H9 (cell line): Measurements from ENCODE around the gene MRPL28. TPM values are rescaled to one million over a fixed set of nuclear protein-coding genes. Genes with fewer than 3 reads are reported as not detected.

Experiments
- DNase-seq: peaks from one replicate; pipeline ENCODE4 v3.0.0-alpha.2; 2017
- H2AFZ ChIP-seq: one replicate; pipeline ENCODE4 v1.6.1; 2013; ENCODE audit warnings: mild to moderate bottlenecking, low read length, control low read depth, moderate library complexity
- H2AK5ac ChIP-seq: 2 replicates; pipeline ENCODE4 v1.6.1; 2013; ENCODE audit warnings: low read length, control low read depth, mixed read lengths; ENCODE audit not compliant: insufficient read length
- H2BK120ac ChIP-seq: one replicate; pipeline ENCODE4 v1.6.1; 2013; ENCODE audit warnings: low read depth, mild to moderate bottlenecking, low read length, control low read depth, inconsistent platforms; ENCODE audit not compliant: poor library complexity, severe bottlenecking
- H2BK12ac ChIP-seq: 2 replicates; pipeline ENCODE4 v1.6.1; 2013; ENCODE audit warnings: low read length, control low read depth, mixed read lengths, low read depth; ENCODE audit not compliant: insufficient read length
- H2BK15ac ChIP-seq: 2 replicates; pipeline ENCODE4 v1.6.1; 2013; ENCODE audit warnings: low read depth, low read length, control low read depth
- H2BK20ac ChIP-seq: one replicate; pipeline ENCODE4 v1.6.1; 2013; ENCODE audit warnings: low read depth, mild to moderate bottlenecking, low read length, control low read depth, inconsistent platforms; ENCODE audit not compliant: poor library complexity, severe bottlenecking
- H2BK5ac ChIP-seq: 2 replicates; pipeline ENCODE4 v1.6.1; 2013; ENCODE audit warnings: low read length, control low read depth, mixed read lengths; ENCODE audit not compliant: insufficient read length
- H3K14ac ChIP-seq: 2 replicates; pipeline ENCODE4 v1.6.1; 2013; ENCODE audit warnings: low read length, control low read depth; ENCODE audit not compliant: insufficient read depth
- H3K18ac ChIP-seq: 2 replicates; pipeline ENCODE4 v1.6.1; 2013; ENCODE audit warnings: low read depth, mild to moderate bottlenecking, mixed read lengths, low read length, control low read depth; ENCODE audit not compliant: insufficient read length
- H3K23ac ChIP-seq: 2 replicates; pipeline ENCODE4 v1.6.1; 2013; ENCODE audit warnings: low read length, control low read depth, mixed read lengths, low read depth; ENCODE audit not compliant: insufficient read length
- H3K23me2 ChIP-seq: 2 replicates; pipeline ENCODE4 v1.6.1; 2013; ENCODE audit warnings: low read depth, mild to moderate bottlenecking, mixed read lengths, low read length, control low read depth; ENCODE audit not compliant: insufficient read length, poor library complexity, severe bottlenecking
- H3K27ac ChIP-seq: 2 replicates; pipeline ENCODE4 v1.5.1; 2013; ENCODE audit warnings: low read length, control low read depth, mixed read lengths, low read depth; ENCODE audit not compliant: insufficient read length
- H3K27me3 ChIP-seq: 2 replicates; pipeline ENCODE4 v1.6.1; 2013; ENCODE audit warnings: low read length, control low read depth, inconsistent platforms; ENCODE audit not compliant: insufficient read depth
- H3K4ac ChIP-seq: 2 replicates; pipeline ENCODE4 v1.6.1; 2013; ENCODE audit warnings: low read depth, mild to moderate bottlenecking, control low read depth, inconsistent platforms, low read length, moderate library complexity
- H3K4me1 ChIP-seq: 2 replicates; pipeline ENCODE4 v1.6.1; 2013; ENCODE audit warnings: low read length, control low read depth, inconsistent platforms; ENCODE audit not compliant: insufficient read depth
- H3K4me2 ChIP-seq: 2 replicates; pipeline ENCODE4 v1.6.1; 2013; ENCODE audit warnings: low read length, control low read depth, mixed read lengths; ENCODE audit not compliant: insufficient read length, insufficient read depth
- H3K56ac ChIP-seq: 2 replicates; pipeline ENCODE4 v1.6.1; 2013; ENCODE audit warnings: low read depth, mild to moderate bottlenecking, mixed read lengths, low read length, control low read depth; ENCODE audit not compliant: insufficient read length
- H3K79me1 ChIP-seq: 2 replicates; pipeline ENCODE4 v1.6.1; 2013; ENCODE audit warnings: low read depth, mild to moderate bottlenecking, moderate library complexity, low read length, control low read depth, inconsistent platforms; ENCODE audit not compliant: insufficient read depth, poor library complexity, severe bottlenecking
- H3K79me2 ChIP-seq: 2 replicates; pipeline ENCODE4 v1.6.1; 2013; ENCODE audit warnings: low read length, control low read depth, inconsistent platforms; ENCODE audit not compliant: insufficient read depth
- H3K9ac ChIP-seq: 2 replicates; pipeline ENCODE4 v1.6.1; 2013; ENCODE audit warnings: low read length, control low read depth, mixed read lengths; ENCODE audit not compliant: insufficient read length; ENCODE audit errors: extremely low read depth
- H3K9me3 ChIP-seq: one replicate; pipeline ENCODE4 v1.6.1; 2013; ENCODE audit warnings: low read depth, low read length, inconsistent platforms; ENCODE audit not compliant: control insufficient read depth
- H3T11ph ChIP-seq: one replicate; pipeline ENCODE4 v1.6.1; 2013; ENCODE audit warnings: mild to moderate bottlenecking, low read length, control low read depth, inconsistent platforms
- H4K20me1 ChIP-seq: one replicate; pipeline ENCODE4 v1.6.1; 2013; ENCODE audit not compliant: control insufficient read depth, insufficient read length, insufficient read depth
- H4K5ac ChIP-seq: 2 replicates; pipeline ENCODE4 v1.6.1; 2013; ENCODE audit warnings: low read depth, mild to moderate bottlenecking, mixed read lengths, low read length, control low read depth; ENCODE audit not compliant: insufficient read length
- H4K8ac ChIP-seq: replicated peaks from 2 replicates; pipeline ENCODE4 v1.6.1; 2013; ENCODE audit warnings: low read length, control low read depth, mixed read lengths, low read depth; ENCODE audit not compliant: insufficient read length
- H4K91ac ChIP-seq: 2 replicates; pipeline ENCODE4 v1.6.1; 2013; ENCODE audit warnings: low read depth, mild to moderate bottlenecking, moderate library complexity, mixed read lengths, low read length, control low read depth; ENCODE audit not compliant: insufficient read length
- H3K27ac Mint-ChIP-seq, 3 experiments: 2 replicates in 2 of 3; 3 replicates in 1 of 3; pipeline ENCODE4 v1.8.0; 2020 to 2021; ENCODE audit warnings: mixed read lengths in 3 of 3, mild to moderate bottlenecking in 1 of 3, moderate library complexity in 1 of 3
- H3K27me3 Mint-ChIP-seq: 2 replicates; pipeline ENCODE4 v1.8.0; 2021; ENCODE audit warnings: low read depth, mild to moderate bottlenecking, moderate library complexity, mixed read lengths
- H3K36me3 Mint-ChIP-seq, 3 experiments: 2 replicates in 2 of 3; 3 replicates in 1 of 3; pipeline ENCODE4 v1.8.0; 2020 to 2021; ENCODE audit warnings: low read depth in 3 of 3, mixed read lengths in 3 of 3; ENCODE audit not compliant: insufficient read depth in 1 of 3
- H3K4me1 Mint-ChIP-seq, 2 experiments: 2 replicates each; pipeline ENCODE4 v1.8.0; 2020; ENCODE audit warnings: mixed read lengths in 2 of 2
- H3K4me3 Mint-ChIP-seq, 2 experiments: 2 replicates in 1 of 2; 3 replicates in 1 of 2; pipeline ENCODE4 v1.8.0; 2020 to 2021; ENCODE audit warnings: mild to moderate bottlenecking in 2 of 2, mixed read lengths in 2 of 2, moderate library complexity in 1 of 2
- H3K9me3 Mint-ChIP-seq, 2 experiments: 2 replicates in 1 of 2; 3 replicates in 1 of 2; pipeline ENCODE4 v1.8.0; 2020; ENCODE audit warnings: mild to moderate bottlenecking in 2 of 2, mixed read lengths in 2 of 2, moderate library complexity in 1 of 2
- WGBS: extraction: QIAGEN DNeasy Blood & Tissue Kit; methylation state at CpG from one replicate; pipeline ENCODE4 v1.1.7; 2013; ENCODE audit warnings: missing lambda C conversion rate, low lambda C conversion rate, mixed read lengths; ENCODE audit not compliant: insufficient read length; ENCODE audit errors: extremely low coverage; 5-methylcytosine and 5-hydroxymethylcytosine counted together
- total RNA-seq: library from RNA; stranded (reverse); gene quantifications from 2 replicates; pipeline ENCODE4 v1.2.1, GENCODE V29; 2021
- TF ChIP-seq, protein P1 (sequence below): fragments of 200-600 bp; sonication (generic); conservative IDR thresholded peaks from 3 replicates; pipeline ENCODE4 v1.8.0; 2021; ENCODE audit warnings: antibody characterized with exemption, mild to moderate bottlenecking

The MRPL28 gene
- total RNA-seq, 1 experiment from 2014 or later = 154 TPM

DNA sequence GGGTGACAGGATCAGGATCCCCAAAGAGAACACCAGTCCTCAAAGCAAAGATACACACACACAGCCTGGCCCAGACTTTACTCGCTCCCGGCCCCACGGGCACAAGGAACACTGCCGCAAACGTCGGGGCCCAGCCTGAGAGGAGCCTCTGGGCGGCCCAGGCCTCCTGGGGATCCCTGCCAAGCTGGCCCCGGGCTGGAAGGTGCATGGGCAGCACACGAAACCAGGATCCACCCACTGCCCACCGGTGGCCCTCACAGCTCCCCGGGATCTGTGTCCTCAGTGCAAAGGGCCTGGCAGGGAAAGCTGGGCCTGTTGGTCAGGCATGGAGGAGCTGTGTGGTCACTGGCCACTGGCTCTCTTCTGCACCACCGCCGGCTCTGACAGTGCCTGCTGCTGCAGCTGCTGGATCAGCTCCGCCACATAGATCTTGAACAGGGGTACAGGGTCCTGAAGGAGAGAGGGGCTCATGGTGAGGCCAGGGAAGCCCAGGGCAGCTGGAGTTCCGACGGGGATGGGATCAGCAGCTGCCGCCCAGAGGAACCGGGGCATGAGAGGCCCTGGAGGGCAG, 2.9 kb downstream of the MRPL28 start:
- no peak overlapping the region for H4K5ac ChIP-seq
- H3K27ac ChIP-seq = no peak overlapping the region
- H3K4me1 ChIP-seq = no peaks in the 10 kb centered on the region
- H3K4me1 Mint-ChIP-seq = peaks cover 9 to 16% of the 10 kb centered on the region in 2 experiments
- TF ChIP-seq, protein P1, sequence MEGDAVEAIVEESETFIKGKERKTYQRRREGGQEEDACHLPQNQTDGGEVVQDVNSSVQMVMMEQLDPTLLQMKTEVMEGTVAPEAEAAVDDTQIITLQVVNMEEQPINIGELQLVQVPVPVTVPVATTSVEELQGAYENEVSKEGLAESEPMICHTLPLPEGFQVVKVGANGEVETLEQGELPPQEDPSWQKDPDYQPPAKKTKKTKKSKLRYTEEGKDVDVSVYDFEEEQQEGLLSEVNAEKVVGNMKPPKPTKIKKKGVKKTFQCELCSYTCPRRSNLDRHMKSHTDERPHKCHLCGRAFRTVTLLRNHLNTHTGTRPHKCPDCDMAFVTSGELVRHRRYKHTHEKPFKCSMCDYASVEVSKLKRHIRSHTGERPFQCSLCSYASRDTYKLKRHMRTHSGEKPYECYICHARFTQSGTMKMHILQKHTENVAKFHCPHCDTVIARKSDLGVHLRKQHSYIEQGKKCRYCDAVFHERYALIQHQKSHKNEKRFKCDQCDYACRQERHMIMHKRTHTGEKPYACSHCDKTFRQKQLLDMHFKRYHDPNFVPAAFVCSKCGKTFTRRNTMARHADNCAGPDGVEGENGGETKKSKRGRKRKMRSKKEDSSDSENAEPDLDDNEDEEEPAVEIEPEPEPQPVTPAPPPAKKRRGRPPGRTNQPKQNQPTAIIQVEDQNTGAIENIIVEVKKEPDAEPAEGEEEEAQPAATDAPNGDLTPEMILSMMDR = no peak
- no peaks in the 10 kb centered on the region for H3K23me2 ChIP-seq
- peaks cover 5% of the 10 kb centered on the region for H3K27me3 Mint-ChIP-seq
- no peak overlapping the region for H4K91ac ChIP-seq
- no peak overlapping the region for H3K18ac ChIP-seq
- H4K8ac ChIP-seq = no peak overlapping the region
- WGBS = no CpG with 5 or more reads among the region's 18 CpGs
- H3K27ac Mint-ChIP-seq = peak overlapping the region in 2 of 3 experiments; percentile 22 to 69; a peak in 2 of 7 replicates
- no peak overlapping the region for H2BK5ac ChIP-seq
- no peak overlapping the region for H3K14ac ChIP-seq
- no peak overlapping the region for H2AFZ ChIP-seq
- no peak overlapping the region for H2BK15ac ChIP-seq
- peak overlapping the region in 1 of 2 experiments; percentile 36; a peak in 1 of 5 replicates for H3K4me3 Mint-ChIP-seq
- no peak overlapping the region for H3K4ac ChIP-seq
- H3K23ac ChIP-seq = no peak overlapping the region
- no peak overlapping the region for H2BK120ac ChIP-seq
- no peaks in the 10 kb centered on the region for H3K9me3 ChIP-seq
- H2AK5ac ChIP-seq = no peak overlapping the region
- H3K56ac ChIP-seq = no peak overlapping the region
- peaks cover 3 to 39% (median 34%) of the 10 kb centered on the region in 3 experiments; a peak in 6 of 7 replicates for H3K36me3 Mint-ChIP-seq
- H2BK12ac ChIP-seq = no peak overlapping the region
- H3K4me2 ChIP-seq = no peak overlapping the region
- no peak overlapping the region for H3K9ac ChIP-seq
- no peaks in the 10 kb centered on the region for H3K9me3 Mint-ChIP-seq
- no peak overlapping the region for H3T11ph ChIP-seq
- H3K27me3 ChIP-seq = no peaks in the 10 kb centered on the region
- no peak for DNase-seq
- no peak overlapping the region for H2BK20ac ChIP-seq
- H3K79me1 ChIP-seq = no peaks in the 10 kb centered on the region
- no peaks in the 10 kb centered on the region for H4K20me1 ChIP-seq
- no peaks in the 10 kb centered on the region for H3K79me2 ChIP-seq
